ENCODE measurements around the gene SETD5. TPM values are rescaled to one million over a fixed set of nuclear protein-coding genes. Genes with fewer than 3 reads are reported as not detected.

SETD5 gene, protein sequence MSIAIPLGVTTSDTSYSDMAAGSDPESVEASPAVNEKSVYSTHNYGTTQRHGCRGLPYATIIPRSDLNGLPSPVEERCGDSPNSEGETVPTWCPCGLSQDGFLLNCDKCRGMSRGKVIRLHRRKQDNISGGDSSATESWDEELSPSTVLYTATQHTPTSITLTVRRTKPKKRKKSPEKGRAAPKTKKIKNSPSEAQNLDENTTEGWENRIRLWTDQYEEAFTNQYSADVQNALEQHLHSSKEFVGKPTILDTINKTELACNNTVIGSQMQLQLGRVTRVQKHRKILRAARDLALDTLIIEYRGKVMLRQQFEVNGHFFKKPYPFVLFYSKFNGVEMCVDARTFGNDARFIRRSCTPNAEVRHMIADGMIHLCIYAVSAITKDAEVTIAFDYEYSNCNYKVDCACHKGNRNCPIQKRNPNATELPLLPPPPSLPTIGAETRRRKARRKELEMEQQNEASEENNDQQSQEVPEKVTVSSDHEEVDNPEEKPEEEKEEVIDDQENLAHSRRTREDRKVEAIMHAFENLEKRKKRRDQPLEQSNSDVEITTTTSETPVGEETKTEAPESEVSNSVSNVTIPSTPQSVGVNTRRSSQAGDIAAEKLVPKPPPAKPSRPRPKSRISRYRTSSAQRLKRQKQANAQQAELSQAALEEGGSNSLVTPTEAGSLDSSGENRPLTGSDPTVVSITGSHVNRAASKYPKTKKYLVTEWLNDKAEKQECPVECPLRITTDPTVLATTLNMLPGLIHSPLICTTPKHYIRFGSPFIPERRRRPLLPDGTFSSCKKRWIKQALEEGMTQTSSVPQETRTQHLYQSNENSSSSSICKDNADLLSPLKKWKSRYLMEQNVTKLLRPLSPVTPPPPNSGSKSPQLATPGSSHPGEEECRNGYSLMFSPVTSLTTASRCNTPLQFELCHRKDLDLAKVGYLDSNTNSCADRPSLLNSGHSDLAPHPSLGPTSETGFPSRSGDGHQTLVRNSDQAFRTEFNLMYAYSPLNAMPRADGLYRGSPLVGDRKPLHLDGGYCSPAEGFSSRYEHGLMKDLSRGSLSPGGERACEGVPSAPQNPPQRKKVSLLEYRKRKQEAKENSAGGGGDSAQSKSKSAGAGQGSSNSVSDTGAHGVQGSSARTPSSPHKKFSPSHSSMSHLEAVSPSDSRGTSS (N-terminal part only)
- 10 to 100 TPM; 62.0 to 74.6 (median 67.4) TPM for total RNA-seq (2021; fragmentation: NEBNext Ultra II Directional; extraction: Animal tissue kit (Norgen Biotek cat#: 25700))
- long read RNA-seq, full-length matches to known transcripts, result 1 of 23 reads
- long read RNA-seq, partial matches to known transcripts, result 12 of 23 reads
- long read RNA-seq, other reads (novel, unspliced or antisense), result 10 of 23 reads

DNA sequence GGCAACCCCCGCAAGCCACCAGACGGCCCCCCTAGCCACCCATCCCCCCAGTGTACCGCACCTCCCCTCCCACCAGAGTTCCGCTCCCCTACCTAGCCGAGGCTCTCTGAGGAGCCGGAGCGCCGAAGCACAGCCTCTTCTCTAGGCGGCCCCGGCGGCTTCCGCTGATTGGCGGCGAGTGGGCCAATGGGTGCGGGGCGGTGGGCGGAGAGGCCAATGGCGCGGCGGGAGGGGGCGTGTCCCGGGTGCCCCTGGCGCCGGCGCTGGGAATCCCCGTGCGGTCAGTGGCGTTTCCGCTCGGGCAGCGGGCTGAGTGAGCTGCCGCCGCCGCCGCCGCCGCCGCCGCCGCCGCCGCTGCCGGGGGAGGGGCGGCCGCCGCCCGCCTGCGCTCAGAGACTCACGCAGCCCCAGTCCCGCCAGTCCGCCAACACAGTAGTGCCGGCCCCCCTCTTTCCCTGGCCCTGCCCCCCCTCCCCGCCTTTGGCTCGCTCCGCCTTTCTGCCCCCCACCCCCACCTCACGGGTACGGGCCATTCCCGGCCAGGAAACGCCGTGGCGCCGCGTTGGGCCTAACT lies at the start of gene SETD5:
Gene SETD5, plus strand, starts transcription at position 284 of the 574 bp plus-strand sequence. CDS start 31,324 bp downstream, outside the sequence.
- peak; percentile 96 for DNase-seq
- peak within 1 kb of the TSS; percentile 99 for H3K4me3 Mint-ChIP-seq
- H3K9me3 Mint-ChIP-seq, result no peaks in the 10 kb centered on the region
- H3K36me3 Mint-ChIP-seq (ENCODE audit: low read depth), result peaks cover 39% of the 10 kb centered on the region
- H3K27me3 Mint-ChIP-seq (ENCODE audit: insufficient read depth), result peaks cover 12% of the 10 kb centered on the region
- peaks cover 65% of the 10 kb centered on the region for H3K4me1 Mint-ChIP-seq (ENCODE audit: low read depth)
- peak within 1 kb of the TSS; percentile 99 for H3K27ac Mint-ChIP-seq
- TF ChIP-seq, protein P1, sequence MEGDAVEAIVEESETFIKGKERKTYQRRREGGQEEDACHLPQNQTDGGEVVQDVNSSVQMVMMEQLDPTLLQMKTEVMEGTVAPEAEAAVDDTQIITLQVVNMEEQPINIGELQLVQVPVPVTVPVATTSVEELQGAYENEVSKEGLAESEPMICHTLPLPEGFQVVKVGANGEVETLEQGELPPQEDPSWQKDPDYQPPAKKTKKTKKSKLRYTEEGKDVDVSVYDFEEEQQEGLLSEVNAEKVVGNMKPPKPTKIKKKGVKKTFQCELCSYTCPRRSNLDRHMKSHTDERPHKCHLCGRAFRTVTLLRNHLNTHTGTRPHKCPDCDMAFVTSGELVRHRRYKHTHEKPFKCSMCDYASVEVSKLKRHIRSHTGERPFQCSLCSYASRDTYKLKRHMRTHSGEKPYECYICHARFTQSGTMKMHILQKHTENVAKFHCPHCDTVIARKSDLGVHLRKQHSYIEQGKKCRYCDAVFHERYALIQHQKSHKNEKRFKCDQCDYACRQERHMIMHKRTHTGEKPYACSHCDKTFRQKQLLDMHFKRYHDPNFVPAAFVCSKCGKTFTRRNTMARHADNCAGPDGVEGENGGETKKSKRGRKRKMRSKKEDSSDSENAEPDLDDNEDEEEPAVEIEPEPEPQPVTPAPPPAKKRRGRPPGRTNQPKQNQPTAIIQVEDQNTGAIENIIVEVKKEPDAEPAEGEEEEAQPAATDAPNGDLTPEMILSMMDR (IDR thresholded peaks at IDR 0.05), result no peak

DNA sequence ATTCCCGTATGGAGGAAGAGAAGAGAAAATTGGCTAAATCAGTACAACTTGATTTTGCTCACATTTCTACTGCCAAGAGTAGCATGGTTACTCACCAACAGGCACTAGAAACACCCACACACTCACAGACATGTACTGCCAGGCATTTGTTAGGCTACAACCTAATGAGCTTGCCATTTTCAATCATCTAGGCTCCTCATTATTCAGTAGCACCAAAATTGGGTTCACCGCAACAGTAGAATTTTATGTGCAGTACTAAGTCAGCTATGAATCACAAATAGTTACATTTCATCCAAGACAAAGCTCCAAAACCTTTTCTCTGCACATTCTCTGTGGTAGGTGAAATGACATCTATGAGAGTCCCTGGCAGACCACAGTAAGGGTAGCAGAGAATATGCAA lies 49.5 kb upstream of the SETD5 start:
- Mint-ChIP-seq H3K27ac (peak overlapping the region; percentile 45), H3K9me3 (no peaks in the 10 kb centered on the region), H3K27me3 (ENCODE audit: insufficient read depth) (peaks cover 4% of the 10 kb centered on the region), H3K36me3 (ENCODE audit: low read depth) (no peaks in the 10 kb centered on the region), H3K4me1 (ENCODE audit: low read depth) (peaks cover 56% of the 10 kb centered on the region), H3K4me3 (peak overlapping the region; percentile 55)
- peak; percentile 96 for DNase-seq
- TF ChIP-seq, protein P1 (IDR thresholded peaks at IDR 0.05), result no peak

DNA sequence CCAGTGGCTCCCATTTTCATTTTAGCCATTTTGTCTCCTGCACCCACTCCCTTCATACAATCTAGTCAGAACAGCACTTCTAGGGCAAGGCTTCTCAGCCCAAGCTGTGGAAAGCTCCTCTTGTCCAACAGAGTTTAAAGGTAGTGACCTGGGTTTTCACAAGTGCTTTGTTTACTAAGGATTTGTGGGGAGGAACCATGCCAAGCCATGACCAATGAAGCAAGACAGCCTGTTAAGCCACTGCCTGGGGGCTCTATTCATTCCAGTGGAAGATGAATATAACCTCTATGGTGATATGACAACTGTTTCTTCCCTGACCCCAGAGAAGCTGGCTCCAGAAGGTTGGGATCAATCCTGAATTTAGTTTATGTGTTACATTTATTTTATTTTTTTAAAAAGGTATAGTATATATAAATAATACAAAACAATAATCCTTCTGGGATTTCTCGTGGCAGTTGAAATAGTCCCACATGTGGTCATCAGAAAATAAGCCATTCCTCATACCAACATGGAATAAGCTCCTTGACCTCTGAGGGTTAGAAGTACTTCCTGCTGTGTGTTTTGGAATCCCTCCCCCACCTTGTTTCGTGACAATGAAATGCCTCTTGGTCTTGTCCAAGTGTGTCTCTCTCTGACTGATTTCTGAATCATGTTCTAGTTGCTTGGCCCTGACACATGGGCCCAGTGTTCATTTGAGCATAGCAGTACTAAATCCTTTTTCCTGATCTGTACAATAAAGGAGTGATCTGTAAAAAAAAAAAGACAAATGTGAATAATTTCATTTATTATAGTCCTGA lies 47.9 kb upstream of the SETD5 start:
- DNase-seq, result peak; percentile 86

DNA sequence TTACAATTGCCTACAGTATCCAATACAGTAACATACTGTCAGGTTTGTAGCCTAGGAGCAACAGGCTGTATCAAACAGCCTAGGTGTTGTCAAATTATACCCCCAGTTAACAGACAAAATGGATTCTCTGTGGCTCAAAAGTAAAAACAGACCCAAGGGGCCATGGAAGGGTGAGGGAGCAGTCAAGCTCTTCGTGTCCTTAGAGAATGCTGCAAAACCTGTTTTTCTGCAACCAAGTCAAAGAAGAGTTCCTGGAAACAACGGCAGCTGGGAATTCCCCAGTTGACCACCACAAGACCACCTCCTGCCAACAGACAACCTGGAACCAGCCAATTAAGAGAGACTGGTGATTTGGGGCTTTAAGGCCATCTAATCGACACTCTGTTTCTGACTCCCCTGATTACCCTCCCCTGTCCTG lies 45.7 kb upstream of the SETD5 start:
- Mint-ChIP-seq H3K4me1 (ENCODE audit: low read depth) (peaks cover 66% of the 10 kb centered on the region), H3K4me3 (no peak overlapping the region), H3K9me3 (no peaks in the 10 kb centered on the region), H3K36me3 (ENCODE audit: low read depth) (no peaks in the 10 kb centered on the region), H3K27ac (no peak overlapping the region), H3K27me3 (ENCODE audit: insufficient read depth) (peaks cover 4% of the 10 kb centered on the region)
- DNase-seq, result no peak
- TF ChIP-seq, protein P1 (IDR thresholded peaks at IDR 0.05), result no peak

More for the DNA sequence above, 47.9 kb upstream of the SETD5 start:
- Mint-ChIP-seq H3K27ac (peak overlapping the region; percentile 75), H3K27me3 (ENCODE audit: insufficient read depth) (peaks cover 4% of the 10 kb centered on the region), H3K9me3 (no peaks in the 10 kb centered on the region), H3K4me3 (peak overlapping the region; percentile 48), H3K4me1 (ENCODE audit: low read depth) (peaks cover 61% of the 10 kb centered on the region), H3K36me3 (ENCODE audit: low read depth) (no peaks in the 10 kb centered on the region)
- TF ChIP-seq, protein P1 (IDR thresholded peaks at IDR 0.05), result no peak
